ENCODE data around the gene GORAB. TPM values are rescaled to one million over a fixed set of nuclear protein-coding genes. Genes with fewer than 3 reads are reported as not detected.

GORAB gene
- total and polyA plus RNA-seq, 2 experiments from 2014 or later: 14.7 to 16.4 TPM

DNA sequence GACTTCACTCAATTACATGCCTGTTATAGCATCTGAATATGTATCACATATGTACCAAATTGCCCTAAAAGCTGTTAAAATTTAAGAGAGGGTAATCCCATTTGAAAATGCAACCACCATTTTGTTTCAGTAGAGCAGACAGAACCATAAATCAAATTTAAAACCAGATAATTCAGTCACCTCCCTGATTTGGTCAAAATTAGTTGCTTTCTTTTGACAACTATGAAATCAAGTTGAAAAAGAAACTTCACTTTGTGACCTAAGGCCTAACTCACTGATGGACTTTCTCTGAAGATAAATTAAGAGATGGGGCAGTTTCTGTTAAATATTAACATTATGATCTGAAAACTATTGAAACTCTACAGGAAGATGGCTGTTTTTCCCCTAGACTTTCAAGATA lies 6.7 kb downstream of the GORAB start:
- Histone ChIP-seq H3K4me1 (ENCODE audit: insufficient read depth) (peaks cover 30% of the 10 kb centered on the region), H3F3A (ENCODE audit: insufficient read depth) (peaks cover 28% of the 10 kb centered on the region), H3K9me3 (ENCODE audit: low read depth) (no peaks in the 10 kb centered on the region), H2AFZ (no peak overlapping the region), H3K4me2 (ENCODE audit: unreplicated experiment) (peak overlapping the region; percentile 43), H3K9me2 (ENCODE audit: insufficient read depth) (no peaks in the 10 kb centered on the region), H4K20me1 (ENCODE audit: insufficient read depth) (no peaks in the 10 kb centered on the region), H3K79me2 (ENCODE audit: insufficient read depth) (peaks cover 87% of the 10 kb centered on the region), H3K36me3 (ENCODE audit: low read depth) (peaks cover 42% of the 10 kb centered on the region), H3K27ac (peak overlapping the region; percentile 59), H3K9ac (no peak overlapping the region), H3K4me3 (no peak overlapping the region), H3K27me3 (replicated peaks; ENCODE audit: insufficient read depth) (no peaks in the 10 kb centered on the region)
- no peak for DNase-seq
- TF ChIP-seq EZH2 (IDR thresholded peaks at IDR 0.05; ENCODE audit: insufficient read depth, poor library complexity, severe bottlenecking) (no peak), EZH2phosphoT487 (IDR thresholded peaks at IDR 0.05; ENCODE audit: insufficient read depth, low read depth) (no peak)
- in situ Hi-C loops (cut with MboI): loop anchor here (10.0 to 25.0 kb wide), 2 partner anchors 126 to 526 kb away; partner anchors contain the start of gene PRRX1

DNA sequence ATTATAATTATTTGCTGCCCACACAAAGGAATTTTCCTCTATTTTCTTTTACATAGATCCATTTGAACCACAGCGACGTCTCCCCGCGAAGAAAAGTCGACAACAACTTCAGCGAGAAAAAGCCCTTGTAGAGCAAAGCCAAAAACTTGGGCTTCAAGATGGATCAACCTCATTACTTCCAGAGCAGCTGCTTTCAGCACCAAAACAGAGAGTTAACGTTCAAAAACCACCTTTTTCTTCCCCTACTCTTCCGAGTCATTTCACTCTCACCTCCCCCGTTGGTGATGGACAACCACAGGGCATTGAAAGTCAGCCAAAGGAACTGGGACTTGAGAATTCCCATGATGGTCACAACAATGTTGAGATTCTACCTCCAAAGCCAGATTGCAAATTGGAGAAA lies 7.2 kb downstream of the GORAB start:
- TF ChIP-seq EZH2phosphoT487 (IDR thresholded peaks at IDR 0.05; ENCODE audit: insufficient read depth, low read depth): no peak
- no peak for TF ChIP-seq EZH2 (IDR thresholded peaks at IDR 0.05; ENCODE audit: insufficient read depth, poor library complexity, severe bottlenecking)
- no peaks in the 10 kb centered on the region for H3K9me3 ChIP-seq (ENCODE audit: low read depth)
- DNase-seq: no peak
- no peak overlapping the region for H3K4me2 ChIP-seq (ENCODE audit: unreplicated experiment)
- H3F3A ChIP-seq (ENCODE audit: insufficient read depth): peaks cover 30% of the 10 kb centered on the region
- H3K27me3 ChIP-seq (replicated peaks; ENCODE audit: insufficient read depth): no peaks in the 10 kb centered on the region
- H3K27ac ChIP-seq: no peak overlapping the region
- no peaks in the 10 kb centered on the region for H4K20me1 ChIP-seq (ENCODE audit: insufficient read depth)
- in situ Hi-C loops (cut with MboI): loop anchor here (10.0 to 25.0 kb wide), 2 partner anchors 126 to 527 kb away; partner anchors contain the start of gene PRRX1
- H3K4me1 ChIP-seq (ENCODE audit: insufficient read depth): peaks cover 26% of the 10 kb centered on the region
- H3K4me3 ChIP-seq: no peak overlapping the region
- H3K79me2 ChIP-seq (ENCODE audit: insufficient read depth): peaks cover 82% of the 10 kb centered on the region
- H3K9ac ChIP-seq: no peak overlapping the region
- WGBS, 2 experiments (ENCODE audit: low coverage in 1 of 2, low lambda C conversion rate in 2 of 2, missing lambda C conversion rate in 2 of 2): 93 to 96% methylated on average over 9 of the region's 9 CpGs
- peaks cover 42% of the 10 kb centered on the region for H3K36me3 ChIP-seq (ENCODE audit: low read depth)
- no peak overlapping the region for H2AFZ ChIP-seq
- no peaks in the 10 kb centered on the region for H3K9me2 ChIP-seq (ENCODE audit: insufficient read depth)

DNA sequence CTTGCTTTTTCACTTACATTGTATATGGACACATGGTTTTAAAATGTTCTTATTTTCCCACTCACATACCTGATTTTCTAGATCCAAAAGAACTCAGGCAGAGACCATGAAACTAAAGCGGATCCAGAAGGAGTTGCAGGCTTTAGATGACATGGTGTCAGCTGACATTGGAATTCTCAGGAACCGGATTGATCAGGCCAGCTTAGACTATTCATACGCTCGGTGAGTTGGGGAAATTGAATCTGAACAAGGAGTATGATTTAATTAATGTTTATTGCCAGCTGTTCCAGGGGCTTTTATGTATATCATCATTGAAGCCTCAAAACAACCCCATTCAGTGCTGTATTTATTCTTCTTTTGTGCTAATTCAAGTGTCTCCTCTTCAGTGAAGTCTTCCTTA lies 12.7 kb downstream of the GORAB start:
- TF ChIP-seq EZH2phosphoT487 (IDR thresholded peaks at IDR 0.05; ENCODE audit: insufficient read depth, low read depth) (no peak), EZH2 (IDR thresholded peaks at IDR 0.05; ENCODE audit: insufficient read depth, poor library complexity, severe bottlenecking) (no peak)
- in situ Hi-C loops (cut with MboI): loop anchor here (25.0 kb wide), 1 partner anchor 532 kb away; no protein-coding TSS in a partner anchor
- no peak overlapping the region for H3K9ac ChIP-seq
- H3K4me3 ChIP-seq: no peak overlapping the region
- H3K9me3 ChIP-seq (ENCODE audit: low read depth): no peaks in the 10 kb centered on the region
- 94 to 98% methylated on average over 4 of the region's 4 CpGs for WGBS, 2 experiments (ENCODE audit: low coverage in 1 of 2, low lambda C conversion rate in 2 of 2, missing lambda C conversion rate in 2 of 2)
- H2AFZ ChIP-seq: no peak overlapping the region
- peaks cover 72% of the 10 kb centered on the region for H3K36me3 ChIP-seq (ENCODE audit: low read depth)
- H3K4me2 ChIP-seq (ENCODE audit: unreplicated experiment): no peak overlapping the region
- H3K27me3 ChIP-seq (replicated peaks; ENCODE audit: insufficient read depth): no peaks in the 10 kb centered on the region
- DNase-seq: no peak
- H3K79me2 ChIP-seq (ENCODE audit: insufficient read depth): peaks cover 60% of the 10 kb centered on the region
- no peaks in the 10 kb centered on the region for H3K9me2 ChIP-seq (ENCODE audit: insufficient read depth)
- H3F3A ChIP-seq (ENCODE audit: insufficient read depth): peaks cover 34% of the 10 kb centered on the region
- H3K4me1 ChIP-seq (ENCODE audit: insufficient read depth): peaks cover 16% of the 10 kb centered on the region
- H3K27ac ChIP-seq: peak overlapping the region; percentile 36; the same call in 1 of the 2 replicates
- H4K20me1 ChIP-seq (ENCODE audit: insufficient read depth): no peaks in the 10 kb centered on the region

DNA sequence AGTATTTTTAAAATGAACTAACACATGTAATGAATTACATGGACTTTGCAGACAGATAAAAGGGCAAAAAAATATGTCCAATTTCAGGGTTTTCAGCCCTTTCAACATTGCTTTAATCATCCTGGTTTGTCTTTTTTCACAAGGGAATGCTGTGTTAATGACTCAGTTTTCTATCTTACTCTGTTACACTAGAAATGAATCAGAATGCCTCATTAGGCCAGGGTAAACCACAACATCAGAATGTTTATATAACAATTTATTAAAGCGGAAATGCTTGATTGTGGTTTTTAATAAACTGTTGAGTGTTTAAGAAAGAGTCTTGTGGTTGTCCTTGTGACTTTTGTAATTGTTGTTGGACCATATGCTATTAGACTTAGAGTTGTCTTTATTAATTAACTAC lies 13.5 kb downstream of the GORAB start:
- H3K4me2 ChIP-seq (ENCODE audit: unreplicated experiment): peak overlapping the region; percentile 15
- H3K9ac ChIP-seq: 0 out of 2 replicates have a peak overlapping the region, but pooled peaks have one; percentile 4
- H3K4me3 ChIP-seq: no peak overlapping the region
- H3K79me2 ChIP-seq (ENCODE audit: insufficient read depth): peaks cover 58% of the 10 kb centered on the region
- no peak overlapping the region for H2AFZ ChIP-seq
- DNase-seq: peak; percentile 85
- H3K9me3 ChIP-seq (ENCODE audit: low read depth): no peaks in the 10 kb centered on the region
- H3K27ac ChIP-seq: peak overlapping the region; percentile 36
- H3F3A ChIP-seq (ENCODE audit: insufficient read depth): peaks cover 34% of the 10 kb centered on the region
- TF ChIP-seq EZH2 (IDR thresholded peaks at IDR 0.05; ENCODE audit: insufficient read depth, poor library complexity, severe bottlenecking): no peak
- TF ChIP-seq EZH2phosphoT487 (IDR thresholded peaks at IDR 0.05; ENCODE audit: insufficient read depth, low read depth): peak; percentile 99
- in situ Hi-C loops (cut with MboI): loop anchor here (25.0 kb wide), 1 partner anchor 533 kb away; no protein-coding TSS in a partner anchor
- peaks cover 16% of the 10 kb centered on the region for H3K4me1 ChIP-seq (ENCODE audit: insufficient read depth)
- H3K9me2 ChIP-seq (ENCODE audit: insufficient read depth): no peaks in the 10 kb centered on the region
- no peaks in the 10 kb centered on the region for H4K20me1 ChIP-seq (ENCODE audit: insufficient read depth)
- H3K36me3 ChIP-seq (ENCODE audit: low read depth): peaks cover 71% of the 10 kb centered on the region
- 2 to 4% methylated on average over 1 of the region's 1 CpG for WGBS, 2 experiments (ENCODE audit: low coverage in 1 of 2, low lambda C conversion rate in 2 of 2, missing lambda C conversion rate in 2 of 2)
- no peaks in the 10 kb centered on the region for H3K27me3 ChIP-seq (replicated peaks; ENCODE audit: insufficient read depth)

Data from GM23248 (cell line).